PC-9 (cell line): ENCODE measurements around the gene TPCN2. TPM values are rescaled to one million over a fixed set of nuclear protein-coding genes. Genes with fewer than 3 reads are reported as not detected.

Experiments used
- BruUV-seq: library from RNA; stranded (reverse); fragments of 400-500 nt; replicated peaks from 2 replicates; lab custom pipeline; 2021; lab: Mats Ljungman, UMichigan
- CTCF ChIA-PET: fragments of 300-600 bp; sonication (Branson Sonifier 250); formaldehyde crosslinking; loops from one replicate; lab custom pipeline; 2022; ENCODE audit warnings: antibody characterized with exemption; lab: Charles Lee
- POLR2A ChIA-PET: fragments of 300-600 bp; sonication (Branson Sonifier 250); formaldehyde crosslinking; loops from one replicate; lab custom pipeline; 2022; ENCODE audit warnings: antibody characterized with exemption; ENCODE audit not compliant: unreplicated experiment; lab: Charles Lee
- DNase-seq, 2 experiments: peaks; one replicate each; pipeline versions ENCODE4 v3.0.0 to v3.0.0-alpha.2; 2015 to 2022; ENCODE audit warnings: mixed read lengths in 1 of 2
- H2AFZ ChIP-seq: fragments of 200-600 bp; sonication (generic); 2 replicates; pipeline ENCODE4 v1.8.1; 2017; ENCODE audit warnings: antibody characterized with exemption
- H3F3A ChIP-seq: fragments of 200-600 bp; sonication (generic); 2 replicates; pipeline ENCODE4 v1.8.1; 2017; ENCODE audit warnings: antibody characterized with exemption, mild to moderate bottlenecking, low read depth; ENCODE audit not compliant: insufficient read depth
- H3K27ac ChIP-seq: fragments of 200-600 bp; sonication (generic); 2 replicates; pipeline ENCODE4 v1.6.1; 2016; ENCODE audit warnings: mixed run types
- H3K27me3 ChIP-seq: fragments of 200-600 bp; sonication (generic); 2 replicates; pipeline ENCODE4 v1.6.1; 2016; ENCODE audit warnings: low read depth, mixed run types; ENCODE audit not compliant: insufficient read depth
- H3K36me3 ChIP-seq: fragments of 200-600 bp; sonication (generic); 2 replicates; pipeline ENCODE4 v1.6.1; 2016; ENCODE audit warnings: low read depth, mixed run types
- H3K4me1 ChIP-seq: fragments of 200-600 bp; sonication (generic); replicated peaks from 2 replicates; pipeline ENCODE4 v1.6.1; 2016; ENCODE audit warnings: mixed run types; ENCODE audit not compliant: insufficient read depth
- H3K4me2 ChIP-seq: fragments of 200-600 bp; sonication (generic); 2 replicates; pipeline ENCODE4 v1.6.1; 2017; ENCODE audit warnings: mixed run types
- H3K4me3 ChIP-seq: fragments of 200-600 bp; sonication (generic); 2 replicates; pipeline ENCODE4 v1.6.1; 2016; ENCODE audit warnings: mixed run types
- H3K79me2 ChIP-seq: fragments of 200-600 bp; sonication (generic); 2 replicates; pipeline ENCODE4 v1.6.1; 2017; ENCODE audit warnings: low read depth, mixed run types
- H3K9me2 ChIP-seq: fragments of 200-600 bp; sonication (generic); 2 replicates; pipeline ENCODE4 v1.8.1; 2017; ENCODE audit warnings: mild to moderate bottlenecking; ENCODE audit not compliant: insufficient read depth
- H3K9me3 ChIP-seq: fragments of 200-600 bp; sonication (generic); 2 replicates; pipeline ENCODE4 v1.8.1; 2016; ENCODE audit warnings: low read depth; ENCODE audit not compliant: insufficient read depth
- H4K20me1 ChIP-seq: fragments of 200-600 bp; sonication (generic); 2 replicates; pipeline ENCODE4 v1.8.1; 2017; ENCODE audit not compliant: insufficient read depth
- CTCF ChIP-seq: fragments of 200-600 bp; sonication (generic); conservative IDR thresholded peaks from 2 replicates; pipeline ENCODE4 v1.6.1; 2017; ENCODE audit warnings: mixed run types, antibody characterized with exemption, mild to moderate bottlenecking, moderate library complexity
- EZH2 ChIP-seq: fragments of 200-600 bp; sonication (generic); IDR thresholded peaks from 2 replicates; pipeline ENCODE4 v1.8.0; 2017; ENCODE audit warnings: antibody characterized with exemption, low read depth
- intact Hi-C: fragments of 100-400 bp; cut with micrococcal nuclease; formaldehyde crosslinking; loops from one replicate; pipeline ENCODE4 v1.10.0; 2022; ENCODE audit not compliant: unreplicated experiment
- total RNA-seq: library from RNA; stranded (reverse); gene quantifications from 2 replicates; pipeline ENCODE4 v1.2.3, GENCODE V29; 2021

Gene TPCN2
- total RNA-seq, 1 experiment from 2014 or later = 24.8 TPM

GRCh38 chr11:69013009-69013951 lies 35.5 kb upstream of the TPCN2 start, which contains the start of gene MRGPRF:
MRGPRF (minus strand) TSS chr11:69013246; CDS start chr11:69009901, 3,345 bp downstream.
- Histone ChIP-seq H3K4me3 (no peak within 1 kb of the TSS), H3F3A (peaks cover 11% of the 10 kb centered on the region), H3K9me3 (no peaks in the 10 kb centered on the region), H3K27me3 (peaks cover 19% of the 10 kb centered on the region; the same call in 1 of the 2 replicates), H4K20me1 (no peaks in the 10 kb centered on the region), H3K36me3 (no peaks in the 10 kb centered on the region), H2AFZ (no peak within 1 kb of the TSS), H3K27ac (no peak within 1 kb of the TSS), H3K79me2 (no peaks in the 10 kb centered on the region), H3K9me2 (no peaks in the 10 kb centered on the region), H3K4me1 (peaks cover 30% of the 10 kb centered on the region), H3K4me2 (no peak within 1 kb of the TSS)
- CTCF ChIA-PET = no interaction called here
- intact Hi-C loops = no loop called here
- POLR2A ChIA-PET = no interaction called here
- no TSS peak for BruUV-seq
- TF ChIP-seq CTCF (no peak), EZH2 (no peak)
- DNase-seq = no peak

GRCh38 chr11:69014084-69014851 lies 34.5 kb upstream of the TPCN2 start:
- POLR2A ChIA-PET = no interaction called here
- Histone ChIP-seq H3K79me2 (no peaks in the 10 kb centered on the region), H3K4me3 (no peak overlapping the region), H3K27ac (no peak overlapping the region), H3K27me3 (peaks cover 22% of the 10 kb centered on the region; the same call in 1 of the 2 replicates), H4K20me1 (no peaks in the 10 kb centered on the region), H3K36me3 (no peaks in the 10 kb centered on the region), H3K4me1 (peaks cover 21% of the 10 kb centered on the region), H3K4me2 (no peak overlapping the region), H3K9me3 (no peaks in the 10 kb centered on the region), H2AFZ (no peak overlapping the region), H3K9me2 (no peaks in the 10 kb centered on the region), H3F3A (peaks cover 4% of the 10 kb centered on the region)
- BruUV-seq = no TSS peak
- intact Hi-C loops = no loop called here
- DNase-seq = no peak
- TF ChIP-seq CTCF (no peak), EZH2 (no peak)
- CTCF ChIA-PET = no interaction called here

GRCh38 chr11:69014898-69015549 lies 33.7 kb upstream of the TPCN2 start:
- intact Hi-C loops = no loop called here
- Histone ChIP-seq H3K36me3 (no peaks in the 10 kb centered on the region), H2AFZ (no peak overlapping the region)

More at GRCh38 chr11:69014898-69015549, 33.7 kb upstream of the TPCN2 start:
- Histone ChIP-seq H3K9me3 (no peaks in the 10 kb centered on the region), H4K20me1 (no peaks in the 10 kb centered on the region), H3K4me1 (peaks cover 14% of the 10 kb centered on the region), H3K27ac (no peak overlapping the region), H3F3A (0 out of 2 replicates have a peak, but pooled peaks cover 2% of the 10 kb centered on the region), H3K4me2 (no peak overlapping the region), H3K27me3 (peaks cover 24% of the 10 kb centered on the region; the same call in 1 of the 2 replicates), H3K4me3 (no peak overlapping the region), H3K9me2 (no peaks in the 10 kb centered on the region), H3K79me2 (no peaks in the 10 kb centered on the region)
- ChIA-PET CTCF (no interaction called here), POLR2A (no interaction called here)
- DNase-seq = no peak
- no peak for TF ChIP-seq EZH2
- TF ChIP-seq CTCF = no peak
- BruUV-seq = no TSS peak
